Fibroblast of upper back skin (primary cell): ENCODE data around the gene ARHGAP5.

Experiments used
- DNase-seq: peaks from one replicate; pipeline ENCODE4 v3.0.0-alpha.2; 2013

Gene ARHGAP5

DNA sequence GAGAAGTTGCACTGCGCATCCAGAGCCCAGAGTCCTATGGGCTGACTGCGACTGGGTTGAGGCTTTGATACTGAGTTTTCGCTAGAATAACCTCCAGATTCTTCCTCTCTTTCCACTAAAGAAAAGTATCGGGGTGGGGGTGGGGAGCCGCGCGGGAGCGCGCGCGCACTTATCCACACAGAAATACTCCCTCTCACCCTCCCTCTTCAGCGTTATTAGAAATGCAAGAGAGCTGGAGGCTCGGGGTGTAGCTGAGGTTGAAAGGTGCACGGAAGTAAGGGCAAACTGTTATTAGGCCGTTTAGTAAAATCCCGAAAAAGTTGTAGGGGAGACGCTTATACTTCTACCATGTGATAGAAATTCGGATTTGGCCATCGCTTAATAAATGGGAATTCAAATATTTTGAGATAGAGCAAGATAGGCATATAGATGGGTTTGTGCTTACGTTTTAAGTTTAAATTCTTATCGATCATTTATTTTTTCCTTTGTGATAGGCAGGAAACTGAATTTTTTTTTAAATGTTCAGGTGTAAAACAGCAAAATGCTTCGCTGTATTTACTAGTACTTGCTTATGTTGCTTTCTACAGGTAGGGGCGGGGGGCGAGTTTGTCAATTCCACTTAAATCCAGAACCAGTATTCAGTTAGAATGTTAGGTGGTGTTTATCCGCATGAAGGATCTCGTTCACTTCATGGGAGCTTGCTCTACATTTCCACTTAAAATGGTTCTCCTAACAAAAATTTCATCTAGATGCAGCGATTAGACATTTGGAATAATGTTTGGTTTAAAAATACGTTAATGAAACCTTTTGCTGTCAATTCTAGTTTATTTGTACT, 1.1 kb downstream of the ARHGAP5 start:
- peak; percentile 25 for DNase-seq

DNA sequence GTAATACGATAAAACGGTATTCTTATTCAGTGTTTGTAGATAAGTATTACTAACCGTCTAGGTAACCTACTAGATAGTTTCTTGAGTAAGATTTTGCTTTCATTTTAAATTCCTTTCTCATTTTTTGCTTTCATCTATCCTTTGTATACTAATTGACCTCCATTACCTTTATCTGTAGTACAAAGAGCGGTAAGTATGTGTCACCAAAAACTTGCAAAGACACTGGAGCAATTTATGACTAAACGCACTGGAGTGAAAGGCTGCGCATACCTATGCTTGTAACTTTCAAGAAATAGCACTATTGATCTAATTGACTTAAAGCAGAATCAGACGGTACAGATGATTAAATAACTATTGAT, 1.7 kb downstream of the ARHGAP5 start:
- peak; percentile 10 for DNase-seq

DNA sequence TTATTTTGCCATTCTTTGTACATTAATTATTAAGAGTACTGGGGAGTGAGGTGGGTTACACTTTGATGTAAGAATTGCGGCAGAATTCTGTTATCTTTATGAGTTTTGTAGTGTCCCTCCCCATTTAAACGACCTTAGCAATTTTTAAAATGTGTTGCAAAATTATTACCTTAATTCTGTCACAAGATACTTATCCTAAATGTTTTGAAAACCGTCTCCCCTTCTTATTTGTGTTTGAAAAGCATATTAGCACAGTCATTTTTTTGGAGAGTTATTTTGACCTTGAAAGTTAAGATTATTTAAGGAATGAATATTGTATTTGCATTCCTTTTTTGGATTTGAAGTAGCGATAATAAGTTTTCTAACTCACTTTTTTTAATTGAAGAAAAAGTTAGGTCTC, 2.2 kb downstream of the ARHGAP5 start:
- no peak for DNase-seq

DNA sequence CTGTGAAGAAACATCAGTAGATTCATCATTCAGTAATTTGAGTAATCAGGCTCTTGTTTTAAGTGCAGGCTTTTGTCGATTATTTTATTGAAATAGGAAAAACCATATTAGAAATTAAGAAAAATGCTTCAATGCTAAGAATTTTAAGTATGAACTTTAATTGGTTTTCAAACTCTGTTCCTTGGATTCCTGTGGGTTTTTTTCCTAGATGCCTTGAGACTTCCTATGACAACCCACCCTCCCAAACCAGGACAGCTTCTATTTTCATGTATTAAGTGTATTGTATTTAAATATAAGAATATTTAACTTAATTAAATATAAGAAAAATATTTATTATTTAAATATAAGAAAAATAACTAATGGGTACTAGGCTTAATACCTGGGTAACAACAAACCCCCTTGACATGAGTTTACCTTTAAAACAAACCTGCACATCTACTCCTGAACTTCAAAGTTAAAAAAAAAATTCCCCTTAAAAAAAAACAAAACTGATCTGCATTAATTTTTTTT, 3.0 kb downstream of the ARHGAP5 start:
- DNase-seq: peak; percentile 36

DNA sequence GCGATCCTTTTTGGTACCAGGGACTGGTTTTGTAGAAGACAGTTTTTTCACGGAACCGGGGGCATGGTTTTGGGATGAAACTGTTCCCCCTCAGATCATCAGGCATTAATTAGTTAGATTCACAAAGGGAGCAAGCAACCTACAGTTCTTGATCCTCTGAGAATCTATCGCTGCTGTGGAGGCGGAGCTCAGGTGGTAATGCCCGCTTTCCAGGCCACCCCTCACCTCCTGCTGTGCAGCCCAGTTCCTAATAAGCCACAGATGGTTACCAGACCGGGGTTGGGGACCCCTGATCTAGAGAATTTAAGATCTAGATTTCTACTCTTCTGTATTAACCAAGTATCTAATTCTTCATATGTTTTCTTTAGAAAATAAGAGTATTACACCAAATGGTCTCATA, 4.8 kb downstream of the ARHGAP5 start:
- DNase-seq: no peak

DNA sequence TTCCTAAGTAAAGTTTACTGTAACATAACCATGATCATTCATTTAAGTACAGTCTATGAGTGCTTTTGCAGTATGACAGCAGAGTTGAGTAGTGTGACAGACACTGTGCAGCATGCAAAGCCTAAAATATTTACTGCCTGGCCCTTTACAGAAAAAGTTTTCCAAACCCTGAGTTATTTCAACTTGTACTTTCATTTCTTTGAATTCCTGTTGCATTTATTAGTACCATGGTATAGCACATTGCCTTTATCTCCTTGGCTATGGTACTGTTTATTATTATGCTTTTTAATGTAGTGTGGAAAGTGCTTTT, 6.2 kb downstream of the ARHGAP5 start:
- DNase-seq: no peak

DNA sequence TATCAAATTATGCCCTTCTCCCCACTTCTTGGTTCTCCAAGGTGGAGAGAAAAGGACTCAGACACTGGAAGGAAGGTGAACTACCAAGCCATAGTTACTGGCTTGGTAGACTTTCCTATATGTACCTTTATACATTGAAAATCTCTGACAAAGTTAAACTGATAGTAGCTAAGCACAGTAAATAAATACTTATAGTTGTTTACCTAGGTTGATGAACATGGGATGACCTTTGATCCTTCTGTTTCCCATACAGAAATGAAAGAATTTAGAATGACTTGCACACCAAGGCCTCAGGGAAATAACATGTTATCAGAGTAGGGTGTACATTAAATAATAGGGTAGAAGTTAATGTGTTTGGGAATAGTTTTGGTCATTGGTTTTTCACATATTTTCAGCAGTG, 6.7 kb downstream of the ARHGAP5 start:
- DNase-seq: no peak

GRCh38 chr14:32085182-32085844, 8.2 kb downstream of the ARHGAP5 start:
- no peak for DNase-seq

DNA sequence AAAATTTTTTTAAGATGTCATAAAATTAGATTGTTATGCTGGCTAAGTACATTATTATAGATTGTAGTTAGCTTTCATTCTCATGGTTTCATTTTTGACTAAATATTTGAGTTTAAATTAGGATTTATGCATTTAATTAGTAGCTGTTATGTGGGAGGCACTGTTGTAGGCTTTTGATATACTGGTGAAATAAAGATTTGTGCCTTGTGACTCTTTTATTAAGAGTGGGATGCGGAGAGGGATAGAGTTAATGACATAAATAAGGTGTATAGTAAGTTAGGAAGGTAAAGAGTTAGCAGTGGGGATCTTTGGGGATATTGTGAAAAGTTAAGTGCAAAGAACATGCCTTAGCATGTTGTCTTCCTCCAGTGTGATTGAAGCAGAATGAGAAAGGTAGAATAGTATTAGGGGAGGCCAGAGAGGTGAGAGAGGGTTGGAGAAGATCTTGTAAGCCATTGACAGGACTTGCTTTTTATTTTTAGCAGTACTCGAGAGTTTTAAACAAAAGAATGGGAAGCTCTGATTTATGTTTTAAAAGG, 8.8 kb downstream of the ARHGAP5 start:
- DNase-seq: no peak

GRCh38 chr14:32087173-32087861, 10.2 kb downstream of the ARHGAP5 start:
- DNase-seq: peak; percentile 85

DNA sequence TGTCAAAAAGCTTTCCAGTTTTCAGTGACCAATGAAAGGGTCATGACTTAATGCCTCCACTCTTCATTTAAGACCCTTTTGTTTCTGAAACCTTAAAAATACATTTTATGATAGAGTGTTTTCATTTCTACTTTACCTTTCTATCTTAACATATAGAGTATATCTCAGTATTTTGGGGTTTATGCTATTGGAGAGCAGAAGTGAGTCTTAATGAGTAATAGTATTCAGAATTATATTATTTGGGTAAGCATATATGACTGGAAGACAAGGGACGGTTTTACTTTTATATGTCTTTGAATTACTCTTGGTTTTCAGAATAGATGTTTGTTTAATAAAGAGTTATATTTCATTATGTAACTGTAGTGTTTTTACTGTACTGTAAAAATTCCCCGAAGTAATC, 10.8 kb downstream of the ARHGAP5 start:
- DNase-seq: no peak

- DNase-seq: no peak
Observed at GRCh38 chr14:32090686-32091085, 13.6 kb downstream of the ARHGAP5 start.

- DNase-seq: no peak
Observed at GRCh38 chr14:32099473-32099872, 22.4 kb downstream of the ARHGAP5 start.

- no peak for DNase-seq
Observed at GRCh38 chr14:32100175-32100574, 23.1 kb downstream of the ARHGAP5 start.

DNA sequence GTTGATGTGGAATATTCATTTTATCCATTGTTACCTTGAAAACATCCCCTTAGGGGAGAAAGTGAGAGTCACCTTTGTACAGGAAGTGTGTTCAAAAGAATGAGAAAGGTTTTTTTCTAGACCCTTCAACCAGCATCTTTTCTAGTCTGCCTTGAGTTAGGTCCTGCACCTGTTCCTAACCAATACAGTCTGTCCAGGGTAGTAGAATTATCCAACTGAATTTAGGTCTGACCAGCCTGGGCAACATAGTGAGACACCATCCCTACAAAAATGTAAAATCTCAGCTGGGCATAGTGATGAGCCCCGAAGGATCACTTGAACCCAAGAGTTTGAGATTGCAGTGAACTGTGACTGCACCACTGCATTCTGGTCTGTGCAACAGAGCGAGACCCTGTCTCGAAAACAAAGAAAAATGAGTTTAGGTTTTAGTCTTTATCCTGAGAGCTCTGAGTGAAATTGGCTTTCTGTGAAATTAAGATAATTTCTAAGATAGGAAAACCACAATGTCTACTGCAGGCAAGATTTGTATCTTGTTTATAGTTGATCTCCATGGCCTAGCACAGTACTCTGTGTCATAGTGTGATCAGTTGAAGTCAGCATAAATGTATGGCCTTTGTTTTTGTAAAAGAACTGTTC, 25.2 kb downstream of the ARHGAP5 start:
- DNase-seq: no peak

GRCh38 chr14:32102968-32103367, 25.9 kb downstream of the ARHGAP5 start:
- no peak for DNase-seq

- DNase-seq: no peak
Observed at GRCh38 chr14:32104308-32104707, 27.2 kb downstream of the ARHGAP5 start.

- no peak for DNase-seq
Observed at GRCh38 chr14:32104803-32105202, 27.7 kb downstream of the ARHGAP5 start.

- DNase-seq: peak; percentile 90
Observed at GRCh38 chr14:32109676-32110547, 32.8 kb downstream of the ARHGAP5 start.

- DNase-seq: no peak
Observed at GRCh38 chr14:32110548-32110896, 33.4 kb downstream of the ARHGAP5 start.

DNA sequence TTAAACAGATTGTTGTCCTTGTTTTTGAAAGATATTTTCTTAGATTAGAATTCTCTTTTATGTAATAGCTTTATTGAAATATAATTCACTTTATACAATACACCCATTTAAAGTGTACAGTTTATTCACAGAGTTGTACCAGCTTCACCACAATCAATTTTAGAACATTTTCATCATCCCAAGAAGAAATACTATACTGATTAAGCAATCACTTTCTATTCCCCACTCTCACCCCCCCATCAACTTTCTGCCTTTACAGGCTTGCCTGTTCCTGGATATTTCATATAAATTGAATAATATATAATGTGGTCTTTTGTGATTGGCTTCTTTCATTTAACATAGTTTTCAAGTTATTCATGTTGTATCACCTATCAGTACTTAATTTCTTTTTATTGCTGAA, 44.4 kb downstream of the ARHGAP5 start:
- DNase-seq: no peak

GRCh38 chr14:32121948-32122347, 44.8 kb downstream of the ARHGAP5 start:
- DNase-seq: peak; percentile 53
